ENCODE measurements around the gene COL8A1.

GRCh38 chr3:99829844-99830243, 191.4 kb downstream of the COL8A1 start:
- TF ChIP-seq EZH2 (IDR thresholded peaks at IDR 0.05; ENCODE audit: borderline replicate concordance, insufficient read depth, low read depth, low read length, poor library complexity, severe bottlenecking) (no peak), CTCF (IDR thresholded peaks at IDR 0.05) (no peak)
